A549 (cell line): ENCODE results near the gene MEGF6. TPM values are rescaled to one million over a fixed set of nuclear protein-coding genes. Genes with fewer than 3 reads are reported as not detected.

Source experiments
- ATAC-seq, 2 experiments: fragments of 200-7000 bp in 1 of 2; fragments of >200 bp in 1 of 2; cut with Nextera tagmentation in 1 of 2; cut with Tn5 transposase in 1 of 2; 3 replicates each; pipeline versions ENCODE4 v1.8.0 to v1.9.1; 2018 to 2020; ENCODE audit warnings: mild to moderate bottlenecking in 1 of 2, moderate library complexity in 1 of 2
- CTCF ChIA-PET: fragments of 300-600 bp; sonication (Branson Sonifier 250); formaldehyde crosslinking; extraction: SDS; loops from one replicate; lab custom pipeline; 2021; ENCODE audit warnings: antibody characterized with exemption, inconsistent platforms; lab: Yijun Ruan, JAX
- POLR2A ChIA-PET: fragments of 350-600 bp; formaldehyde crosslinking; extraction: SDS; loops from one replicate; lab custom pipeline; 2021; ENCODE audit warnings: antibody characterized with exemption, inconsistent platforms; lab: Yijun Ruan, JAX
- DNase-seq, 2 experiments: peaks; one replicate each; pipeline versions ENCODE4 v3.0.0 to v3.0.0-alpha.2; 2011 to 2016; ENCODE audit warnings: low read depth in 1 of 2, low spot score in 1 of 2
- FAIRE-seq: peaks from 2 replicates; lab custom pipeline; 2011; peaks lifted over from hg19 to GRCh38; lab: Jason Lieb, UNC
- H3K27ac ChIP-seq, 2 experiments: fragments of >200 bp; sonication (Bioruptor Twin); formaldehyde crosslinking; 3 replicates each; pipeline ENCODE4 v1.5.1; 2016 to 2017
- H3K4me1 ChIP-seq: fragments of >200 bp; sonication (Bioruptor Twin); formaldehyde crosslinking; 3 replicates; pipeline ENCODE4 v1.6.1; 2016
- H3K4me2 ChIP-seq: fragments of >200 bp; sonication (Bioruptor Twin); formaldehyde crosslinking; 3 replicates; pipeline ENCODE4 v1.6.1; 2016
- H3K4me3 ChIP-seq: fragments of >200 bp; sonication (Bioruptor Twin); formaldehyde crosslinking; 3 replicates; pipeline ENCODE4 v1.5.1; 2016
- H3K9me3 ChIP-seq: fragments of >200 bp; sonication (Bioruptor Twin); formaldehyde crosslinking; 3 replicates; pipeline ENCODE4 v1.6.1; 2016
- BCL3 ChIP-seq: fragments of >200 bp; sonication (Bioruptor Twin); formaldehyde crosslinking; IDR thresholded peaks from 3 replicates; pipeline ENCODE4 v1.6.1; 2016
- CBX2 ChIP-seq: fragments of 200-600 bp; sonication (generic); IDR thresholded peaks from 2 replicates; pipeline ENCODE4 v1.6.1; 2016; ENCODE audit warnings: low read depth, mild to moderate bottlenecking, borderline replicate concordance
- CEBPB ChIP-seq, 2 experiments: fragments of >200 bp in 1 of 2; sonication (Bioruptor Twin) in 1 of 2; formaldehyde crosslinking in 1 of 2; IDR thresholded peaks; 2 replicates each; pipeline ENCODE4 v1.6.1; 2012 to 2016
- EHF ChIP-seq: fragments of 250-450 bp; sonication (Bioruptor Pico); IDR thresholded peaks from 2 replicates; pipeline ENCODE4 v1.5.0; 2020; ENCODE audit warnings: mild to moderate bottlenecking
- FOSB ChIP-seq: fragments of 250-450 bp; sonication (Bioruptor Pico); IDR thresholded peaks from 2 replicates; pipeline ENCODE4 v1.5.0; 2020; ENCODE audit warnings: mild to moderate bottlenecking, moderate library complexity
- HEYL ChIP-seq: fragments of 250-450 bp; sonication (Bioruptor Pico); IDR thresholded peaks from 2 replicates; pipeline ENCODE4 v1.8.0; 2021; ENCODE audit warnings: mild to moderate bottlenecking, moderate library complexity
- JUN ChIP-seq, 2 experiments: fragments of >200 bp; sonication (Bioruptor Twin); formaldehyde crosslinking; IDR thresholded peaks; 2 replicates in 1 of 2; 3 replicates in 1 of 2; pipeline ENCODE4 v1.6.1; 2016 to 2017
- KDM1A ChIP-seq: fragments of 200-600 bp; sonication (generic); IDR thresholded peaks from 2 replicates; pipeline ENCODE4 v1.6.1; 2016; ENCODE audit warnings: low read depth, mild to moderate bottlenecking
- KDM5A ChIP-seq: fragments of 200-600 bp; sonication (generic); IDR thresholded peaks from 2 replicates; pipeline ENCODE4 v1.6.1; 2016; ENCODE audit warnings: antibody characterized with exemption, mild to moderate bottlenecking
- MYC ChIP-seq: IDR thresholded peaks from 2 replicates; pipeline ENCODE4 v1.6.1; 2012; ENCODE audit warnings: mild to moderate bottlenecking, inconsistent platforms, low read length, improper control_type of control experiment, borderline replicate concordance
- RCOR1 ChIP-seq: fragments of 150-350 bp; IDR thresholded peaks from 2 replicates; pipeline ENCODE4 v1.6.1; 2014; ENCODE audit warnings: antibody characterized with exemption, low read length, low read depth
- RFX5 ChIP-seq: fragments of 450-650 bp; IDR thresholded peaks from 2 replicates; pipeline ENCODE4 v1.7.1; 2014; ENCODE audit warnings: antibody characterized with exemption, mild to moderate bottlenecking, moderate library complexity
- RNF2 ChIP-seq: fragments of 200-600 bp; sonication (generic); IDR thresholded peaks from 2 replicates; pipeline ENCODE4 v1.6.1; 2016; ENCODE audit warnings: low read depth, mild to moderate bottlenecking, antibody characterized with exemption, moderate library complexity, borderline replicate concordance
- SMC3 ChIP-seq: fragments of >200 bp; sonication (Bioruptor Twin); formaldehyde crosslinking; IDR thresholded peaks from 3 replicates; pipeline ENCODE4 v1.6.1; 2018; ENCODE audit warnings: inconsistent platforms
- SREBF2 ChIP-seq: fragments of 450-650 bp; IDR thresholded peaks from 2 replicates; pipeline ENCODE4 v1.6.1; 2014; ENCODE audit warnings: mild to moderate bottlenecking, moderate library complexity
- TP53 ChIP-seq: fragments of 250-450 bp; sonication (Bioruptor Pico); IDR thresholded peaks from 2 replicates; pipeline ENCODE4 v1.5.0; 2021; ENCODE audit warnings: mild to moderate bottlenecking, moderate library complexity
- ZNF302 ChIP-seq: fragments of 250-450 bp; sonication (Bioruptor Pico); IDR thresholded peaks from 2 replicates; pipeline ENCODE4 v1.9.0; 2021; ENCODE audit warnings: inconsistent platforms, mild to moderate bottlenecking, moderate library complexity
- WGBS: methylation state at CpG from one replicate; pipeline ENCODE4 v1.1.6; 2017; ENCODE audit errors: missing lambda C conversion rate; 5-methylcytosine and 5-hydroxymethylcytosine counted together
- polyA plus RNA-seq, 4 experiments: library from polyadenylated mRNA; depleted of rRNA in 3 of 4; stranded (reverse); fragments of >200 nt; fragmentation: RNase III in 1 of 4; extraction: RNeasy Plus Mini Kit Qiagen cat#74134 plus additional on column Dnase treatment in 1 of 4; gene quantifications; 2 replicates in 3 of 4; 3 replicates in 1 of 4; pipeline ENCODE4 v1.2.3, GENCODE V29; 2011 to 2017

The MEGF6 gene
- polyA plus RNA-seq, 2 of the 4 experiments (the other 2 are of a cell fraction): 0.66 to 13.7 TPM

GRCh38 chr1:3636531-3636930, 25.2 kb upstream of the MEGF6 start (continued):
- no peak for TF ChIP-seq KDM5A

GRCh38 chr1:3636080-3636479, 24.8 kb upstream of the MEGF6 start:
- ChIA-PET POLR2A (no interaction called here), CTCF (no interaction called here)
- H3K27ac ChIP-seq: no peak overlapping the region
- H3K4me1 ChIP-seq: no peaks in the 10 kb centered on the region
- WGBS: 95% methylated on average over 10 of the region's 14 CpGs
- no peak overlapping the region for H3K4me3 ChIP-seq
- no peak for DNase-seq
- no peak overlapping the region for H3K4me2 ChIP-seq
- no peaks in the 10 kb centered on the region for H3K9me3 ChIP-seq
- TF ChIP-seq RCOR1: no peak
- no peak for TF ChIP-seq TP53
- TF ChIP-seq CEBPB (IDR thresholded peaks at IDR 0.05): no peak
- no peak for TF ChIP-seq SREBF2
- no peak for TF ChIP-seq SMC3
- TF ChIP-seq RNF2: no peak
- TF ChIP-seq BCL3: no peak
- no peak for TF ChIP-seq HEYL
- no peak for ATAC-seq
- FAIRE-seq: no peak

GRCh38 chr1:3634059-3634800, 22.9 kb upstream of the MEGF6 start:
- POLR2A ChIA-PET: no interaction called here
- no peak for DNase-seq
- no peak overlapping the region for H3K4me3 ChIP-seq
- H3K27ac ChIP-seq: no peak overlapping the region
- no peak overlapping the region for H3K4me2 ChIP-seq
- H3K4me1 ChIP-seq: no peaks in the 10 kb centered on the region
- CTCF ChIA-PET: interaction anchor here (2.4 kb wide), 1 partner anchor 15 kb away, joined by 7 read pairs; no protein-coding TSS in a partner anchor
- WGBS: 94% methylated on average over 16 of the region's 22 CpGs
- TF ChIP-seq ZNF302 (CRISPR knock-in tag) (no peak), RFX5 (no peak), FOSB (CRISPR knock-in tag) (no peak), SMC3 (no peak), MYC (no peak)
- ATAC-seq: no peak
- H3K9me3 ChIP-seq: no peaks in the 10 kb centered on the region
- FAIRE-seq: no peak

DNA sequence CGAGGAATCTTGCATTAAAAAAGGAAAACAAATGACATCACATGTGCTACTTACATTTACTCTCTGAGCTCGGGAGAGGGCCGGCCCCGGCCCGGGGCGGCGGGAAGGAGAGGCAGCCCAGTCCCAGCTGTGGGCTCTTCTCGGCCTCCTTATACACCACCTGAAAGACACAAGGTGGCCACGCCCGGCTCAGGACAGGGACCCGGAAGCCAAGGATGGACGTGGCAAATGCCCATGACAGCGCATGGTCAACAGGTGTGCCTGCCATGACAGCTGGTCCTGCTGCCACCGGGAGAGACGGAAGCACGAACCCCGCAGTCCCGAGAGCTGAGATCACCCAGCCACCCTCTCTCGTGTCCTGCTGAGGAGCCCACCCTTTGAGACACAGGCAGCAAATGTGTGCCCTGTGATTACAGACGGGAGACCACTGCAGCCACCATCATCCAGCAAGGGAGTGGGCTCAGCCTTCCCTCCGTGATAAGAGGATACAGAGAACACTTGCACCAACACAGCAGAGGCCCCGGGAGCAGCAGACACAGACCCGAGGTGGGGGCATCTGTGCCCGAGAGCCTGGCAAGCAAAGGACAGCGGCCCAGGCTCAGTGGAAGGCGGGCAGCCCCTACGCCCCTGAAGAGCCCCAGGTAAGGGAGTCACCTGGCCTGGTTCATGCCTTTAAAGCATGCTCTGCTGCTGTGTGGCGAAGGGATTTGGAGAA, 22.2 kb upstream of the MEGF6 start:
- DNase-seq (no peak), ATAC-seq (no peak), FAIRE-seq (no peak)
- no peaks in the 10 kb centered on the region for H3K4me1 ChIP-seq
- POLR2A ChIA-PET: no interaction called here
- CTCF ChIA-PET: interaction anchor here (2.4 kb wide), 1 partner anchor 14 kb away, joined by 7 read pairs; no protein-coding TSS in a partner anchor
- H3K27ac ChIP-seq: no peak overlapping the region
- no peak overlapping the region for H3K4me2 ChIP-seq
- no peaks in the 10 kb centered on the region for H3K9me3 ChIP-seq
- TF ChIP-seq CBX2 (no peak), KDM1A (no peak), EHF (CRISPR knock-in tag) (no peak), JUN (IDR thresholded peaks at IDR 0.05) (no peak), ZNF302 (CRISPR knock-in tag) (no peak)
- H3K4me3 ChIP-seq: no peak overlapping the region
- WGBS: 94% methylated on average over 20 of the region's 28 CpGs
